WTC11 (cell line): ENCODE measurements around the gene BSN.

ENCODE experiments used
- ATF1 ChIP-seq: sonication (generic); formaldehyde crosslinking; IDR thresholded peaks from 2 replicates; pipeline ENCODE4 v1.8.1; 2023; ENCODE audit warnings: mild to moderate bottlenecking, moderate library complexity, missing genetic modification reagents
- ATF2 ChIP-seq: sonication (generic); formaldehyde crosslinking; IDR thresholded peaks from 2 replicates; pipeline ENCODE4 v1.8.1; 2022; ENCODE audit warnings: low read depth, missing genetic modification reagents, borderline replicate concordance
- ATF3 ChIP-seq: sonication (generic); formaldehyde crosslinking; conservative IDR thresholded peaks from 2 replicates; pipeline ENCODE4 v1.8.1; 2022; ENCODE audit warnings: mild to moderate bottlenecking, missing genetic modification reagents
- CTCF ChIP-seq: fragments of 200-600 bp; IDR thresholded peaks from 2 replicates; pipeline ENCODE4 v1.8.0; 2022; ENCODE audit warnings: antibody characterized with exemption
- HMGXB4 ChIP-seq: sonication (generic); formaldehyde crosslinking; IDR thresholded peaks from 2 replicates; pipeline ENCODE4 v1.8.1; 2023; ENCODE audit warnings: mild to moderate bottlenecking, moderate library complexity, missing genetic modification reagents
- TP53 ChIP-seq: sonication (generic); formaldehyde crosslinking; IDR thresholded peaks from 2 replicates; pipeline ENCODE4 v1.8.1; 2023; ENCODE audit warnings: mild to moderate bottlenecking, missing genetic modification reagents

- TF ChIP-seq CTCF (no peak), HMGXB4 (no peak), TP53 (CRISPR knock-in tag) (no peak), ATF1 (CRISPR knock-in tag) (no peak), ATF3 (CRISPR knock-in tag) (no peak), ATF2 (CRISPR knock-in tag) (no peak)
Measured at GRCh38 chr3:49642708-49643145, 88.5 kb downstream of the BSN start.
